ENCODE results near the gene CD99.

DNA sequence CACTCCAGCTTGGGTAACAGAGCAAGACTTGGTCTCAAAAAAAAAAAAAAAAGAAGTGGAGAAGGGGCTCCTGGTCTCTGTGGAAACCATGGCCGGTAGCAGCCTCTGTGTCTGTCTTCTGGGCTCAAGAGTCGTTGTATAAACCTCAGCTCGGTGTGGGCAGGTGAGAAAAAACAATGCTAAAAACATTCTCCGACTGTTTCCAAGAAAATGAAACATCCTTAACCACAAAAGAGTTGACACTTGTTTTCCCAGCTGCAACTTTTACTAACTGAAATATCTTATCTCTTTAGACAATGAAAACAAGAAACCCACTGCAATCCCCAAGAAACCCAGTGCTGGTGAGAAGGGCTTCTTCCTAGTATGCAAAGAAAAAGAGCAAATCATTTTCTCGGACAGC, 26.2 kb downstream of the CD99 start:
- TF ChIP-seq, protein P1, sequence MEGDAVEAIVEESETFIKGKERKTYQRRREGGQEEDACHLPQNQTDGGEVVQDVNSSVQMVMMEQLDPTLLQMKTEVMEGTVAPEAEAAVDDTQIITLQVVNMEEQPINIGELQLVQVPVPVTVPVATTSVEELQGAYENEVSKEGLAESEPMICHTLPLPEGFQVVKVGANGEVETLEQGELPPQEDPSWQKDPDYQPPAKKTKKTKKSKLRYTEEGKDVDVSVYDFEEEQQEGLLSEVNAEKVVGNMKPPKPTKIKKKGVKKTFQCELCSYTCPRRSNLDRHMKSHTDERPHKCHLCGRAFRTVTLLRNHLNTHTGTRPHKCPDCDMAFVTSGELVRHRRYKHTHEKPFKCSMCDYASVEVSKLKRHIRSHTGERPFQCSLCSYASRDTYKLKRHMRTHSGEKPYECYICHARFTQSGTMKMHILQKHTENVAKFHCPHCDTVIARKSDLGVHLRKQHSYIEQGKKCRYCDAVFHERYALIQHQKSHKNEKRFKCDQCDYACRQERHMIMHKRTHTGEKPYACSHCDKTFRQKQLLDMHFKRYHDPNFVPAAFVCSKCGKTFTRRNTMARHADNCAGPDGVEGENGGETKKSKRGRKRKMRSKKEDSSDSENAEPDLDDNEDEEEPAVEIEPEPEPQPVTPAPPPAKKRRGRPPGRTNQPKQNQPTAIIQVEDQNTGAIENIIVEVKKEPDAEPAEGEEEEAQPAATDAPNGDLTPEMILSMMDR (optimal IDR thresholded peaks at IDR 0.05 in 1 of 3, IDR thresholded peaks at IDR 0.05 in 1 of 3, conservative IDR thresholded peaks at IDR 0.05 in 1 of 3; ENCODE audit: extremely low read depth in 1 of 3, insufficient read depth in 2 of 3, low read length in 3 of 3): no peak
- no peak for TF ChIP-seq EZH2 (IDR thresholded peaks at IDR 0.05; ENCODE audit: low read length)
